ENCODE measurements around the gene ZNF724. TPM values are rescaled to one million over a fixed set of nuclear protein-coding genes. Genes with fewer than 3 reads are reported as not detected.
A peak's percentile ranks its signal among the peaks of the same experiment; 100 is the strongest.
"Not testable (repeated sequence)": the region's sequence is repeated elsewhere in the genome, so short reads cannot be mapped to it uniquely, and the experiment has no call there.

Gene ZNF724
- total RNA-seq = 10 to 100 TPM; 12.9 to 13.3 TPM

GRCh38 chr19:23249911-23250649 is at the start of gene ZNF724:
Gene ZNF724 (minus strand): TSS chr19:23250394. CDS start chr19:23250242, 152 bp downstream.
- Mint-ChIP-seq H3K36me3 (ENCODE audit: low read depth) (peaks cover 37% of the 10 kb centered on the region), H3K27ac (peak within 1 kb of the TSS; percentile 94), H3K4me1 (ENCODE audit: low read depth) (peaks cover 14% of the 10 kb centered on the region), H3K9me3 (peaks cover 1% of the 10 kb centered on the region), H3K4me3 (peak within 1 kb of the TSS; percentile 97), H3K27me3 (ENCODE audit: low read depth) (no peaks in the 10 kb centered on the region)
- intact Hi-C loops (cut with micrococcal nuclease) = loop anchor here (1.0 to 10.0 kb wide), 6 partner anchors 14 to 1198 kb away; partner anchors contain the start of genes ZNF257, ZNF675, ZNF730 and ZNF91
- CTCF ChIA-PET = interaction anchor here (0.9 kb wide), 1 partner anchor 23 kb away, joined by 3 read pairs; no protein-coding TSS in a partner anchor
- peak; percentile 95 for DNase-seq

GRCh38 chr19:23294141-23294540 is 43.9 kb upstream of the ZNF724 start:
- CTCF ChIA-PET = interaction anchor here (1.6 kb wide), 1 partner anchor 11 kb away, joined by 4 read pairs; no protein-coding TSS in a partner anchor
- Mint-ChIP-seq H3K27me3 (ENCODE audit: low read depth) (no peaks in the 10 kb centered on the region), H3K4me3 (no peak overlapping the region), H3K9me3 (peaks cover 7% of the 10 kb centered on the region), H3K4me1 (ENCODE audit: low read depth) (no peaks in the 10 kb centered on the region), H3K27ac (no peak overlapping the region), H3K36me3 (ENCODE audit: low read depth) (peaks cover 2% of the 10 kb centered on the region)
- no peak for DNase-seq
- intact Hi-C loops (cut with micrococcal nuclease) = no loop called here

DNA sequence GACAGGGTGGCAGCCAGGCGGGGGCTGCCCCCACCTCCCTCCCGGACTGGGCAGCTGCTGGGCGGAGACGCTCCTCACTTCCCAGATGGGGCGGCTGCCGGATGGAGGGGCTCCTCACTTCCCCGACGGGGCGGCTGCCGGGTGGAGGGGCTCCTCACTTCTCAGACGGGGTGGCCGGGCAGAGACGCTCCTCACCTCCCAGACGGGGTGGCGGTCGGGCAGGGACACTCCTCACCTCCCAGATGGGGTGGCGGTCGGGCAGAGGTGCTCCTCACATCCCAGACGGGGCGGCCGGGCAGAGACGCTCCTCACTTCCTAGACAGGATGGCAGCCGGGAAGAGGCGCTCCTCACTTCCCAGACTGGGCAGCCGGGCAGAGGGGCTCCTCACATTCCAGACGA is 39.8 kb upstream of the ZNF724 start:
- H3K27ac Mint-ChIP-seq; H3K4me3 Mint-ChIP-seq; CTCF ChIA-PET; intact Hi-C loops (cut with micrococcal nuclease); H3K4me1 Mint-ChIP-seq (ENCODE audit: low read depth); H3K9me3 Mint-ChIP-seq; H3K27me3 Mint-ChIP-seq (ENCODE audit: low read depth); H3K36me3 Mint-ChIP-seq (ENCODE audit: low read depth); DNase-seq: not testable (repeated sequence)

DNA sequence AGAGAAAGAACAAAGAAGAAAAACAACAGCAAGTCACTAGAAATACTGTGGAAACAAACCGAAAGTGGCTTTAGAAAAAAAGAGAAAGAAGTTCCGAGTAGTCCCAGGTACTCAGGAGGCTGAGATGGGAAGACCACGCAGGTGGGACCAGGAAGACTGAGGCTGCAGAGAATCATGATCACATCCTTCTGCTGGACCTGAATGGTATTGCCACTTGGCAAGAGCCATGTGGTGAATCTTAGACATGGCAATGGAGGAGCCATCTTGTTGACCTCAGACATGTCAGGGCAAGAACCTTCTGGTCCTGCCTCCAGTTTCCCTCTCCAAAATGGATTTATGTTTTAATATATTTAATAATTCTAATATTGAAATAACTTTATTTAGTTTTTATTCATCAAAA is 37.4 kb upstream of the ZNF724 start:
- DNase-seq = no peak
- intact Hi-C loops (cut with micrococcal nuclease) = no loop called here
- Mint-ChIP-seq H3K4me1 (ENCODE audit: low read depth) (peaks cover 9% of the 10 kb centered on the region), H3K4me3 (no peak overlapping the region), H3K36me3 (ENCODE audit: low read depth) (peaks cover 2% of the 10 kb centered on the region), H3K27me3 (ENCODE audit: low read depth) (no peaks in the 10 kb centered on the region), H3K27ac (no peak overlapping the region), H3K9me3 (peaks cover 12% of the 10 kb centered on the region)
- CTCF ChIA-PET = no interaction called here

DNA sequence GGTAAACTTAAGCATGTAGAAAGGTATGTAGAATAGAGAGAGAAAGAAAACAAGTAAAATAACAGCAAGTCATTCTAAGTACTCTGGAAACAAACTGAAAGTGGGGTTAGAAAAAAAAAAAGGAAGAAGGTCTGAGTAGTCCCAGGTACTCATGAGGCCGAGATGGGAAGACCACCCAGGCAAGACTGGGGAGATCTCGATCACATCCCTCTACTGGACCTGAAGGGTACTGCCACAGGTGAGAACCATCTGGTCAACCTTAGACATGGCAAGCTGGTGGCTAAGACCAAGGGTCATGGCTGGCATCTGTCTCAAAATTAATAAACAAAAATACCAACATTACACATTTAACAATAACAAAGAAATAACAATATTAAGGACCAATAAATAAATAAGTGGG is 36.3 kb upstream of the ZNF724 start:
- peaks cover 2% of the 10 kb centered on the region for H3K36me3 Mint-ChIP-seq (ENCODE audit: low read depth)
- intact Hi-C loops (cut with micrococcal nuclease) = no loop called here
- H3K4me3 Mint-ChIP-seq = no peak overlapping the region
- CTCF ChIA-PET = interaction anchor here (0.7 kb wide), 2 partner anchors 48 to 127 kb away, joined by 3 to 7 read pairs; no protein-coding TSS in a partner anchor
- no peak overlapping the region for H3K27ac Mint-ChIP-seq
- peaks cover 12% of the 10 kb centered on the region for H3K9me3 Mint-ChIP-seq
- peaks cover 18% of the 10 kb centered on the region for H3K4me1 Mint-ChIP-seq (ENCODE audit: low read depth)
- no peak for DNase-seq
- H3K27me3 Mint-ChIP-seq (ENCODE audit: low read depth) = no peaks in the 10 kb centered on the region

DNA sequence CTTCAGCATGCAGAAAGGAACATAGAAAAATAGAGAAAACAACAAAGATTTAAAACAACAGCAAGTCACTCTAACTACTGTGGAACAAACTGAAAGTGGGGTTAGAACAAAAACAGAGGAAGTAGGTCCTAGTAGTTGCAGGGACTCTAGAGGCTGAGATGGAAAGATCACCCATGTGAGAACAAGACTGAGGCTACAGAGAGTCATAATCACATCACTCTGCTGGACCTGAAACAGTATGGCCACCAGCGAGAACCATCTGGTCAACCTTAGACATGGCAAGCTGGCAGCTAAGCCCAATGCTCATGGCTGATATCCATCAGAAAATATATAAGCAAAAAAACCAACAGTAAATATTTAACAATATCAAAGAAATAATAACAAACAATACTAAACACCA is 35.8 kb upstream of the ZNF724 start:
- peaks cover 20% of the 10 kb centered on the region for H3K4me1 Mint-ChIP-seq (ENCODE audit: low read depth)
- DNase-seq = no peak
- CTCF ChIA-PET = interaction anchor here (0.6 to 0.7 kb wide), 2 partner anchors 128 to 751 kb away, joined by 3 read pairs; no protein-coding TSS in a partner anchor
- no peak overlapping the region for H3K4me3 Mint-ChIP-seq
- no peaks in the 10 kb centered on the region for H3K27me3 Mint-ChIP-seq (ENCODE audit: low read depth)
- peaks cover 12% of the 10 kb centered on the region for H3K9me3 Mint-ChIP-seq
- peaks cover 2% of the 10 kb centered on the region for H3K36me3 Mint-ChIP-seq (ENCODE audit: low read depth)
- no peak overlapping the region for H3K27ac Mint-ChIP-seq
- intact Hi-C loops (cut with micrococcal nuclease) = no loop called here

GRCh38 chr19:23285326-23285725 is 35.1 kb upstream of the ZNF724 start:
- Mint-ChIP-seq H3K4me1 (ENCODE audit: low read depth) (peaks cover 20% of the 10 kb centered on the region), H3K9me3 (peaks cover 12% of the 10 kb centered on the region)
- H3K27me3 Mint-ChIP-seq (ENCODE audit: low read depth); H3K36me3 Mint-ChIP-seq (ENCODE audit: low read depth); H3K4me3 Mint-ChIP-seq; DNase-seq; intact Hi-C loops (cut with micrococcal nuclease); H3K27ac Mint-ChIP-seq: not testable (repeated sequence)
- CTCF ChIA-PET = interaction anchor here (0.6 to 0.7 kb wide), 2 partner anchors 61 to 750 kb away, joined by 3 read pairs; no protein-coding TSS in a partner anchor

DNA sequence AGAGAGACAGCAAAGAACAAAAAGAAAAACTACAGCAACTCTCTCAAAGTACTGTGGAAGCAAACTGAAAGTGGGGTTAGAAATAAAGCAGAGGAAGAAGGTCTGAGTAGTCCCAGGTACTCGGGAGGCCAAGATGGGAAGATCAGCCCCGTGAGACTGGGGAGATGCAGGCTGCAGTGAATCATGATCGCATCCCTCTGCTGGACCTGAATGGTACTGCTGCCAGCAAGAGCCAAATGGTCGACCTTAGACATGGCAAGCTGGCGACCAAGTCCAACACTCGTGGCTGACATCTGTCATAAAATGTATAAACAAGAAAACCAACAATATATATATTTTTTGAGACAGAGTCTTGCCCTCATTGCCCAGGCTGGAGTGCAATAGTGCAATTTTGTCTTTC is 33.7 kb upstream of the ZNF724 start:
- peaks cover 2% of the 10 kb centered on the region for H3K36me3 Mint-ChIP-seq (ENCODE audit: low read depth)
- H3K4me1 Mint-ChIP-seq (ENCODE audit: low read depth) = peaks cover 20% of the 10 kb centered on the region
- intact Hi-C loops (cut with micrococcal nuclease) = no loop called here
- CTCF ChIA-PET = interaction anchor here (0.6 to 1.2 kb wide), 6 partner anchors 10 to 534 kb away, joined by 3 to 4 read pairs (median 3); no protein-coding TSS in a partner anchor
- no peak overlapping the region for H3K27ac Mint-ChIP-seq
- no peaks in the 10 kb centered on the region for H3K27me3 Mint-ChIP-seq (ENCODE audit: low read depth)
- peaks cover 12% of the 10 kb centered on the region for H3K9me3 Mint-ChIP-seq
- no peak overlapping the region for H3K4me3 Mint-ChIP-seq
- DNase-seq = peak; percentile 71

DNA sequence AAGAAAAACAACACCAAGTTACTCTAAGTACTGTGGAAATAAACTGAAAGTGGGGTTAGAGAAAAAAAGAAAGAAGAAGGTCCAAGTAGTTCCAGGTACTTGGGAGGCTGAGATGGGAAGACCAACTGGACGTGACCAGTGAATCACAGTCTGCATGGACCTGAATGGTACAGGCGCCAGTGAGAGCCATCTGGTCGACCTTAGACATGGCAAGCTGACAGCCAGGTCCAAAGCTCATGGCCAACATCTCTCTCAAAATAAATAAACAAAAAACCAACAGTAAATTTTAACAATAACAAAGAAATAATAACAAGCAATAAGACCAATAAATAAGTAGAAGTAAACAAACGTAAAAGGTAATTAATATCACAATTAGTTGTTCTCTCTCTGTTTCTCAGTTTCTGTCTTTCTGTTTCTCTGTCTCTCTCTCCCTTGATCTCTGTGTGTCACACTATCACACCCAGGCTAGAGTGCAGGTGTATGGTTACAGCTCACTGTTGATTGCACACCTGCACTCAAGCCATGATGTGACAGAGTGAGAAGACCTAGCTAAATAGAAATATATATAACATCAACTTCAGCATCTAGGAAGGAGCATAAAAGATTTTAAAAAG is 31.6 kb upstream of the ZNF724 start:
- peaks cover under 1% of the 10 kb centered on the region for H3K36me3 Mint-ChIP-seq (ENCODE audit: low read depth)
- H3K27me3 Mint-ChIP-seq (ENCODE audit: low read depth) = no peaks in the 10 kb centered on the region
- peaks cover 8% of the 10 kb centered on the region for H3K9me3 Mint-ChIP-seq
- no peak for DNase-seq
- intact Hi-C loops (cut with micrococcal nuclease) = no loop called here
- H3K27ac Mint-ChIP-seq = no peak overlapping the region
- CTCF ChIA-PET = interaction anchor here (0.6 to 1.0 kb wide), 2 partner anchors 8 to 15 kb away, joined by 3 read pairs; no protein-coding TSS in a partner anchor
- peaks cover 20% of the 10 kb centered on the region for H3K4me1 Mint-ChIP-seq (ENCODE audit: low read depth)
- no peak overlapping the region for H3K4me3 Mint-ChIP-seq

DNA sequence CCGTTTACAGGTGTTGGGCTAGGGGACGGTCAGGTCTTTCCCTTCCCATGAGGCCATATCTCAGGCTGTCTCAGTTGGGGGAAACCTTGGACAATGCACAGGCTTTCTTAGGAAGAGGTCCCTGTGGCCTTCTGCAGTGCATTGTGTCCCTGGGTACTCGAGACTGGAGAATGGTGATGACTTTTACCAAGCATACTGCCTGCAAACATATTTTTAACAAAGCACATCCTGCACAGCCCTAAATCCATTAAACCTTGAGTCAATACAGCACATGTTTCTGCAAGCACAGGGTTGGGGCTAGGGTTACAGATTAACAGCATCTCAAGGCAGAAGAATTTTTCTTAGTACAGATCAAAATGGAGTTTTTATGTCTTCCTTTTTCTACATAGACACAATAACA is 27.9 kb upstream of the ZNF724 start:
- H3K9me3 Mint-ChIP-seq; H3K4me3 Mint-ChIP-seq; H3K27me3 Mint-ChIP-seq (ENCODE audit: low read depth); H3K36me3 Mint-ChIP-seq (ENCODE audit: low read depth); DNase-seq; CTCF ChIA-PET; H3K27ac Mint-ChIP-seq: not testable (repeated sequence)
- H3K4me1 Mint-ChIP-seq (ENCODE audit: low read depth) = peaks cover 19% of the 10 kb centered on the region
- intact Hi-C loops (cut with micrococcal nuclease) = loop anchor here (10.0 kb wide), 1 partner anchor 643 kb away; the partner anchor contains the start of gene ZNF492

- Mint-ChIP-seq H3K4me1 (ENCODE audit: low read depth) (peaks cover 28% of the 10 kb centered on the region), H3K36me3 (ENCODE audit: low read depth) (peaks cover 22% of the 10 kb centered on the region), H3K27me3 (ENCODE audit: low read depth) (no peaks in the 10 kb centered on the region), H3K4me3 (peak overlapping the region; percentile 93), H3K9me3 (no peaks in the 10 kb centered on the region), H3K27ac (peak overlapping the region; percentile 92)
- CTCF ChIA-PET = interaction anchor here (0.6 to 1.2 kb wide), 7 partner anchors 9 to 413 kb away, joined by 3 to 4 read pairs (median 3); partner anchors contain the start of genes ZNF675 and ZNF724
- intact Hi-C loops (cut with micrococcal nuclease) = loop anchor here (1.0 to 10.0 kb wide), 8 partner anchors 24 to 758 kb away; partner anchors contain the start of genes ZNF492, ZNF675, ZNF681 and ZNF724
- peak; percentile 96 for DNase-seq
These were observed 23.6 kb upstream of the ZNF724 start for GRCh38 chr19:23273590-23274412.

Measured in activated naive CD4-positive, alpha-beta T cell treated with anti-CD3 and anti-CD28 coated beads for 36 hours (primary cell).